MM.1S (cell line): ENCODE results near the gene PPOX.

ENCODE experiments used
- DNase-seq: peaks from one replicate; pipeline ENCODE4 v3.0.0-alpha.2; 2015
- H2AFZ ChIP-seq: fragments of 300-600 bp; sonication (generic); 2 replicates; pipeline ENCODE4 v1.6.0; 2016; ENCODE audit warnings: antibody characterized with exemption, low read length
- H3F3A ChIP-seq: fragments of 300-600 bp; sonication (generic); 2 replicates; pipeline ENCODE4 v1.6.1; 2016; ENCODE audit warnings: mild to moderate bottlenecking, antibody characterized with exemption, low read length, moderate library complexity, mixed read lengths; ENCODE audit not compliant: insufficient read depth
- H3K27ac ChIP-seq: fragments of 300-600 bp; sonication (generic); 2 replicates; pipeline ENCODE4 v1.5.1; 2016; ENCODE audit warnings: mild to moderate bottlenecking, low read length
- H3K27me3 ChIP-seq: fragments of 300-600 bp; sonication (generic); replicated peaks from 2 replicates; pipeline ENCODE4 v1.6.0; 2016; ENCODE audit warnings: low read length; ENCODE audit not compliant: insufficient read depth
- H3K36me3 ChIP-seq: fragments of 300-600 bp; sonication (generic); replicated peaks from 2 replicates; pipeline ENCODE4 v1.6.1; 2016; ENCODE audit warnings: mild to moderate bottlenecking, low read length, mixed read lengths; ENCODE audit not compliant: insufficient read depth
- H3K4me1 ChIP-seq: fragments of 300-600 bp; sonication (generic); 2 replicates; pipeline ENCODE4 v1.6.1; 2016; ENCODE audit warnings: low read length, mixed read lengths
- H3K4me2 ChIP-seq: fragments of 300-600 bp; sonication (generic); 2 replicates; pipeline ENCODE4 v1.6.0; 2016; ENCODE audit warnings: low read depth, low read length
- H3K4me3 ChIP-seq: fragments of 300-600 bp; sonication (generic); 2 replicates; pipeline ENCODE4 v1.5.1; 2016; ENCODE audit warnings: low read length, mixed read lengths
- H3K79me2 ChIP-seq: fragments of 300-600 bp; sonication (generic); 2 replicates; pipeline ENCODE4 v1.6.1; 2016; ENCODE audit warnings: mixed run types, low read length, mixed read lengths
- H3K9ac ChIP-seq: fragments of 300-600 bp; sonication (generic); 2 replicates; pipeline ENCODE4 v1.6.1; 2016; ENCODE audit warnings: low read length, mixed read lengths
- H3K9me2 ChIP-seq: fragments of 300-600 bp; sonication (generic); replicated peaks from 2 replicates; pipeline ENCODE4 v1.6.1; 2016; ENCODE audit warnings: mild to moderate bottlenecking, low read length, mixed read lengths; ENCODE audit not compliant: insufficient read depth
- H3K9me3 ChIP-seq: fragments of 300-600 bp; sonication (generic); replicated peaks from 2 replicates; pipeline ENCODE4 v1.6.1; 2016; ENCODE audit warnings: mild to moderate bottlenecking, low read length, mixed read lengths; ENCODE audit not compliant: insufficient read depth
- H4K20me1 ChIP-seq: fragments of 300-600 bp; sonication (generic); 2 replicates; pipeline ENCODE4 v1.6.1; 2016; ENCODE audit warnings: mild to moderate bottlenecking, low read length, moderate library complexity, mixed read lengths; ENCODE audit not compliant: insufficient read depth
- CTCF ChIP-seq: fragments of 300-600 bp; sonication (generic); IDR thresholded peaks from 2 replicates; pipeline ENCODE4 v1.5.1; 2016; ENCODE audit warnings: antibody characterized with exemption, low read length, mixed read lengths
- EZH2 ChIP-seq: fragments of 300-600 bp; sonication (generic); optimal IDR thresholded peaks from 2 replicates; pipeline ENCODE3; 2017; ENCODE audit warnings: low read depth, mild to moderate bottlenecking, antibody characterized with exemption, low read length, mixed read lengths
- EZH2phosphoT487 ChIP-seq: fragments of 300-600 bp; sonication (generic); IDR thresholded peaks from 2 replicates; pipeline ENCODE4 v1.6.1; 2018; ENCODE audit warnings: antibody characterized with exemption, low read length

The PPOX gene

GRCh38 chr1:161192476-161193465, 26.5 kb downstream of the PPOX start:
- no peaks in the 10 kb centered on the region for H3K9me3 ChIP-seq
- peak overlapping the region; percentile 86 for H2AFZ ChIP-seq
- DNase-seq: peak; percentile 89
- H3K9me2 ChIP-seq: no peaks in the 10 kb centered on the region
- no peaks in the 10 kb centered on the region for H3K36me3 ChIP-seq
- H3K79me2 ChIP-seq: no peaks in the 10 kb centered on the region
- 0 out of 2 replicates have a peak, but pooled peaks cover 4% of the 10 kb centered on the region for H3F3A ChIP-seq
- peak overlapping the region; percentile 25; the same call in 1 of the 2 replicates for H3K4me2 ChIP-seq
- no peaks in the 10 kb centered on the region for H4K20me1 ChIP-seq
- H3K4me3 ChIP-seq: no peak overlapping the region
- H3K27me3 ChIP-seq: no peaks in the 10 kb centered on the region
- TF ChIP-seq EZH2phosphoT487 (no peak), CTCF (peak; percentile 99), EZH2 (no peak)
- H3K27ac ChIP-seq: no peak overlapping the region
- H3K4me1 ChIP-seq: peaks cover 13% of the 10 kb centered on the region
- peak overlapping the region; percentile 4; the same call in 1 of the 2 replicates for H3K9ac ChIP-seq

GRCh38 chr1:161193561-161194235, 27.5 kb downstream of the PPOX start:
- no peak overlapping the region for H3K4me3 ChIP-seq
- no peak for DNase-seq
- peak overlapping the region; percentile 86; the same call in 1 of the 2 replicates for H2AFZ ChIP-seq
- H3K4me1 ChIP-seq: peaks cover 13% of the 10 kb centered on the region
- no peak overlapping the region for H3K27ac ChIP-seq
- no peaks in the 10 kb centered on the region for H3K27me3 ChIP-seq
- H3K36me3 ChIP-seq: no peaks in the 10 kb centered on the region
- TF ChIP-seq CTCF (peak; percentile 6; the same call in 1 of the 2 replicates), EZH2phosphoT487 (no peak)
- 0 out of 2 replicates have a peak, but pooled peaks cover 4% of the 10 kb centered on the region for H3F3A ChIP-seq
- H3K9me2 ChIP-seq: no peaks in the 10 kb centered on the region
- no peak overlapping the region for H3K9ac ChIP-seq
- no peak overlapping the region for H3K4me2 ChIP-seq
- no peaks in the 10 kb centered on the region for H3K79me2 ChIP-seq
- H3K9me3 ChIP-seq: no peaks in the 10 kb centered on the region
- no peaks in the 10 kb centered on the region for H4K20me1 ChIP-seq

GRCh38 chr1:161195171-161195570, 28.9 kb downstream of the PPOX start:
- H3K36me3 ChIP-seq: no peaks in the 10 kb centered on the region
- no peak for TF ChIP-seq CTCF
- TF ChIP-seq EZH2phosphoT487: no peak
- TF ChIP-seq EZH2: no peak
- H3K9me3 ChIP-seq: no peaks in the 10 kb centered on the region
- H3K27me3 ChIP-seq: no peaks in the 10 kb centered on the region
- 0 out of 2 replicates have a peak overlapping the region, but pooled peaks have one; percentile 2 for H2AFZ ChIP-seq
- DNase-seq: no peak
- H3K27ac ChIP-seq: 0 out of 2 replicates have a peak overlapping the region, but pooled peaks have one; percentile 0
- no peaks in the 10 kb centered on the region for H3K9me2 ChIP-seq
- H3K9ac ChIP-seq: no peak overlapping the region
- H3K4me2 ChIP-seq: no peak overlapping the region
- H3K79me2 ChIP-seq: no peaks in the 10 kb centered on the region
- H3K4me3 ChIP-seq: no peak overlapping the region
- no peaks in the 10 kb centered on the region for H4K20me1 ChIP-seq
- H3K4me1 ChIP-seq: peaks cover 13% of the 10 kb centered on the region
- 0 out of 2 replicates have a peak, but pooled peaks cover 4% of the 10 kb centered on the region for H3F3A ChIP-seq
